ENCODE data around the gene ZNF76.

Gene ZNF76

DNA sequence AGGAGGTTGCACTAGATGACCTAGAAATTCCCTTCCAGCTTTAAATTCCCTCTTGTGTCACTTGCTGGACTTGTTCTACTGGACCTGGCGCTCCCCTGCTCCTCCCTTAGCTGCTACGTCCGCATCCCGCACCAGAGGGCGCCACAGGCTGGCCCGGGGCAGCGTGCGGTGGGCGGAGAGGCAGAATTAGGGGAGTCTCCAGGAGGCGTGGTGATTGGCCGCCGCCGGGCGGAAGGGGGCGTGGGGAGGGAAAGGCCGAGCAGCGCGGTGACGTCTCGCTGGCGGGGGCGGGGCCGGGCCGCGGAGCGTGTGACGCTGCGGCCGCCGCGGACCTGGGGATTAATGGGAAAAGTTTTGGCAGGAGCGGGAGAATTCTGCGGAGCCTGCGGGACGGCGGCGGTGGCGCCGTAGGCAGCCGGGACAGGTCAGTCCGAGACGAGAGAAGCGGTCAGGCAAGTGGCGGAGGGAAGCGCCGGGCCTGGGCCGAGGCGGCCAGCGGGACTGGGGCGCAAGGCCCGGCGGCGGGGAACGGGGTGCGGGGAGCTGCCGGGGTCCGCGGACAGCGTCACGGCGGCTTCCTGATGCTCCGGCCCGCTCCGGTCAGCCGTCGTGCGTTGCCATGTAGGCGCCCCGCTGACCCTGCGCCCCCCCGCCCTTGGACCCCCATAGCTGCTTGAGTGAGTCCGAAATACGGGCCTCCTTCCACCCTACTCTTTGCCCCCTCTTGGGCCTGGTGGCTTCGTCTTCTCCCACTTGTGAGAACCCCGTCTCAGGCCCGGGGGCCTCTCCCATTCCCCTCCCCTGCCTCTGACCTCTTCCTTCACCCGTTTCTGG is 82.9 kb downstream of the ZNF76 start, which contains the start of gene PPARD:
PPARD (plus strand) TSS at position 301 of the 834 bp plus-strand sequence. CDS start 68,530 bp downstream, outside the sequence.
- DNase-seq, result peak; percentile 98

DNA sequence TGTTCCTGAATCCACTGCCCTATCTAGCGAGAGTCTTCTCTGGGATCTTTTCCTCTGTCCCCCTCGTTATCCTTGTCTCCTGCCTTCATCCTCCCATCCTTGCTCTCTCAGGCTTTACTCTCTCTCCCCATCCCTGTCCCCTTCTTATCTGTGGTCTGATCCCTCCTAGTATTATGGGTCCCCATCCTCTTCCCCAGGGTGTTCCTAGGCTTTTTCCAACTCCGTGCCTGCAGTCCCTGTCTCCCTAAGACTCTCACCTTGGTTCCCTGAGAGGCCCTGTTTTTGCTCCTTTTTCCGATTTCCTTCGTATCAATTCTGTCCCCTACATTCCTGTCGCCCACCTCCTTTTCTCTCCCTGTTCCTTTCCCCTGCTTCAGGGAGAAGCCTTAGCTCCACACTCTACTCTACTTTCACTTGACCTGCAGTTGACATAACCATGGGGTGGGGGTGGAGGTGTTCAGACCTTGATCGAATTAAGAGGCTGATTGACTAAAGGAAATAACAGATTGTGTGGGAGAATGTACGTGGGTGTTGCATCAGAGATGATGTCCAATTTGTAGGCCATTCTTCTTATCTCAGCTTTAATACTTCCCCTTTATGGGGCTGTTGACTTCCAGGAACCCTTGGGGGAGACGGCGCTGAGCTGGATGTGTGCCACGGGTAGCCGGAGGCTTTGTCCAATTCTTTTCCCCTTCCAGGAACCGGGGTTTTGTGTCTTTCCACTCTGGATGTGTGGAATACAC is 83.7 kb downstream of the ZNF76 start:
- no peak for DNase-seq

DNA sequence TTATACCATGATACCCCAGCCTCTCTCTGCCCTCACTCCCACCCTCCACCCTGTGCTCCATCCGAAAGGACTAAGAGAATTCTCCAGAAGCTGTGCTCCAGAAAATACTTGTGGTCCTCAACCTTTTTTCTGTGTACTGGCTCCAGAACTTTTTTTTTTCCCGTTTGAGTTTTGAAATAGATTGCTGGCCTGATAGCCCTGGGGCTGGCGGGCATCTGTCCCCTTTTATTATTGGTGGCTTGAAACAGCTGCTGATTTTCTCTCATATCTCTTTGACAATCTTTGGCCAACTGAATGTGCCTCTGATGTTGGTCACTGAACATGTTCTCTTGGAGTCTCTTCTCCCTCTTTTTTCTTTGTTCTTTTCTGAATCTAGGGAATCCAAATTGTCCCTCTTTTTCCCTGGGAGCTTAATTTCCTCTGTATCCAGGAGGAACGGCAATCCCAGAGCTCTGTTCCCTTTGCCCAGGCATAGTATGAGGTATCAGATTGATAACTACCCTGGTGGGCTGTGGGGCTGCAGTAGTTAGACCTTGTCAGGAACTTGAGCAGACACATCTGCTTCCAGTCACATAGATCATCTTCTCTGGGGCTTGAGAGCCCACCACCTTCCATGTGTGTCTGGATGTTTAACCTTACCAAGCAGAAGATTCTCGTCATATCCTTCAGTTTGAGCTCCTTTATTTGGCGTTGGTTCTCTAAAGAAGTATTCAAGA is 84.5 kb downstream of the ZNF76 start:
- no peak for DNase-seq
